ENCODE data around the gene FSTL3.
"Not testable (repeated sequence)": the region's sequence is repeated elsewhere in the genome, so short reads cannot be mapped to it uniquely, and the experiment has no call there.

Gene FSTL3

DNA sequence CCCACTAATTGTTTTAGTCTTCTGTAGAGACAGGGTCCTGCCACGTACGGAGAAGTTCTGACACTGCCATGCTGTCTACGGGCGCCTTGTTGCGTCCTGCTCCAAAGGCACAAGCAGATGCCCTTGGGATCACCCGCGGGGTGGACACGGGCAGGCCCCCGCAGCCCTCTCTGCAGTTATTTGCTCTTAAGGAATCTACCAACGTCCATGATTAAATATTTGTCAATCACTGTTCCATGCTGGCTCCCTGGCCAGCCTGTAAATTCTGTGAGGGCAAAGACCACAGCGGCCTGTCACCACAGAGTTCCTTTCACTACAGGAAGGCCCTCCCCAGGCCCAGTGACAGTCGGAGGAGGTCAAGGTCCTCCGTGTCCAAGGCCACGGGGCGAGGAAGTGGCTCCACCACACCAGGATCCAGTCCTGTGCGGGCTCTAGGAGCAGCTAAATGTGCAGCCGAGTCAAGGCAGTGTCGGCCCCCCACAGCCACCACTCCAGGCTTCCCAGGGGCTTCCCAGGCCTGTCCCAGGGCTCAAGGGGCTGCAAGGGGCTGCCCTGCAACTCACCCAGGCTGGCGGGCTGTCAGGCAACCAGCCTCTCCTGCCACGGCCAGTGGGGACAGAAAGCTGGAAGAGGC is 15.3 kb upstream of the FSTL3 start:
- in situ Hi-C loops (cut with HindIII; ENCODE audit: low sequenced_read_pairs) = no loop called here

DNA sequence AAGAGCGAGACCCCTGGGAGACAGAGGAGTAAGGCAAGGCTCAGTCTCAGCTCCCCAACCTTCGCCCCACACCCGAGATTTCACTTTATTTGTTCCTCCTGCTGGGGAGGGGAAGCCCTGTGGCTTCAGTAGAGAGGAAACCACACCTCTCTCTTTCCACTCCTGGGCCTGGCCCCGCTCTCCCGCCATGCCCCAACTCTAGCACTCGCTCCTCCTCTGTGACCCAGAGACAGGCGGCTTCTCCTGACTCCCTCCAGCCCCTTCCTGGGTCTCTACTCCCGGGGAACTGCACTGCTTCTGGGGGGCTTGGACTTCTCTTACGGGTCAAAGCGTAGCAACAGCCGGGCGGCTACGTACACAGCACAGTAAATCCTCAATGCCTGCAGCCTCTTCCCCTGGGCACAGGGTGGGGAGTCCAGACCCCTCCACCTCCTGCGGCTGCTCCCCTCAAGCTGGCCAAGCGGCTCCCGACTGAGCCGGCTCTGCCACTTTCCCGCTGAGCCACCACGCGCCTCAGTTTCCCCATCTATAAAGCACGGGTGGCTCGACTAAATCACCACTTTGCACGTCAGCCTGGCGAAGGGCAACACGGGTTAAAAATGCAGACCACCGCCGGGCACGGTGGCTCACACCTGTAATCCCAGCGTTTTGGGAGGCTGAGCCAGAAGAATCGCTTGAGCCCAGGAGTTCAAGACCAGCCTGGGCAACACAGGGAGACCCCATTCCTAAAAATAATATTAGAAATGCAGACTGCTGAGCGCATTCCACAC is 14.6 kb upstream of the FSTL3 start:
- in situ Hi-C loops (cut with HindIII; ENCODE audit: low sequenced_read_pairs) = no loop called here

DNA sequence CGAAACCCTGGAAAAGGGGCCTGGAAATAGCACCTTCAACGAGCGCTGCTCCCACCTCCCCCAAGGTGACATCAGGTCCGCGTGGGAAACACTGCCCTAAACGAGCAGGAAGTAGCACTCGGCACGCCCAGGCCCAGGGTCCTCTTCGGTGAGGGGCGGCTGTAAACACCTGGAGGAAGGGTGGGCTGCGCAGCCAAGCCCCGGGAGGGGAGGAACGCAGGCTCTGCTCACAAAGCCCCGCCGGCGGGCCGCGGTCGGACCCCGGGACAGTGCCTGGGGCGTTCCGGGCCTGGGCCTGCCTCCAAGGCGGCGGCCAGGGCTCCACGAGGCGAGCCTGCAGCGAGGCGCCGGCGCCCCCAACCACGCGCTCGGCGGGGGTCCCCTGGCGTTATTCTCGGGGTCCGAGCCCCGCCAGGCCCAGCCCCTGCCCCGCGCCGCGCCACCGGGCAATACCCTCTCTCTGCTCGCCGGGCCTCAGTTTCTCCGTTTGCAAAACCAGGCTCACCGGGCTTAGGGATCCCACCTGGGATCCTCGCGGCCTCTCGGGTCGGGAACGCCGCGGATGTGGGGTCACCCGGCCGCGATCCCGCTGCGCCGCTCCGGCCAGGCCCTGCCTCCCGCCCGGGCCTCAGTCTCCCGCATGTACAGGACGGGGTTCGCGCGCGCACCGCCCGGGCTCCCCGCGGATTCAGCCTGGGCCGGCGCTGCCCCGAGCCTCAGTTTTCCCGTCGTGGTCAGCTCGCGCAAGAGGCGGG is 13.8 kb upstream of the FSTL3 start:
- in situ Hi-C loops (cut with HindIII; ENCODE audit: low sequenced_read_pairs) = no loop called here

DNA sequence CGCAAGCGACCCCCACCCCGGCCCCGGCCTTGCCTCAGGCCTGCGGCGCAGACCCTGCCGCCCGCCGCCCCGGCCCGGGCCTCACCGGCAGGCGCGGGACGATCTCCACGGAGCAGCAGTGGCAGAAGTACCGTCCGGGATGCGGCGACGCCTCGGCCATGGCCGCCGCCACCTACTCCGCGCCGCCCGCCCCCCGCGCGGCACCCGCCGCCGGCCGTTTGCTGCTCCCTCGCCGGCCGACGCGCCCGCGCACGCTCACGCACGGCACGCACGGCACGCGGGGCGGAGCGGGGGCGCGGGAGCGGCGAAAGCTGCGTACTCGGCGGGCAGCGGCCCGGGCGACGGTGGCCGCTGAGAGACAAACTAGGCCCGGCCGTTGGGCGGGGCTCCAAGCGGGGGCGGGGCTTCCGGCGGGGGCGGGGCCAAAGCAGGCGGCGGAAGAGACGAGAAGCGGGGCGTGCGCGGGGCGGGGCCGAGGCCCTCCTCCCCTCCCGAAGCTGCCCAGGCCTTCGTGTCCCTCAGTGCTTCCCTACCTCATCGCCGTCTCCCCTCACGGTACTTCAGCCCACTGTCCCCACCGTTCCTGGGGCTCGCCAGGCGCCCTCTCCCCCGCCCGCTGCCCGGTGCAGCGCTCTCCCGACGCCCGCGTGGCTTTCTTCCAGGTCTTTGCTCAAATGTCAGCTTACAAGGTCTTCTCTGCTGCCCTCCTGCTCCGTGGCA is 13.1 kb upstream of the FSTL3 start, which contains the start of gene RNF126:
Gene RNF126, minus strand, starts transcription at position 253 of the 720 bp plus-strand sequence. Its CDS starts 93 bp downstream, at position 160.
- in situ Hi-C loops (cut with HindIII; ENCODE audit: low sequenced_read_pairs) = no loop called here

DNA sequence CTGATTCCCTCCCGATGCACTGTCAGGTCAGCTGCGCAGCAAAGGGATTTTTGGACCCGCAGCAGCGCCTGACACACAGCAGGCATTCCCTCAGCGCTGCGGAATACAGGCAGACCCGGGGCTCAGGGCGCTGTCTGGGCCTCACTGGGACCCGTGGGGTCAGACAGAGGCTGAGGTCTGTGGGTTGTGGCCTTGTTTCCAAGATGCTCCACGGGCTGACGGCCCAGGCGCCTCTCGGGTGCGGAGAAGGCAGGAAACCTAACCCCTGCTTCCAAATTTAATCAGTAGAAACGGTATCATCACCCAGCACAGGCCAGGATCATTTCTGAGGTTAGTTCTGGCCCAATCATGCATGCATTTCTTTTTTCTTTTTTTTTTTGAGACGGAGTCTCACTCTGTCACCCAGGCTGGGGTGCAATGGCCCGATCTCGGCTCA is 12.5 kb upstream of the FSTL3 start:
- in situ Hi-C loops (cut with HindIII; ENCODE audit: low sequenced_read_pairs) = no loop called here

DNA sequence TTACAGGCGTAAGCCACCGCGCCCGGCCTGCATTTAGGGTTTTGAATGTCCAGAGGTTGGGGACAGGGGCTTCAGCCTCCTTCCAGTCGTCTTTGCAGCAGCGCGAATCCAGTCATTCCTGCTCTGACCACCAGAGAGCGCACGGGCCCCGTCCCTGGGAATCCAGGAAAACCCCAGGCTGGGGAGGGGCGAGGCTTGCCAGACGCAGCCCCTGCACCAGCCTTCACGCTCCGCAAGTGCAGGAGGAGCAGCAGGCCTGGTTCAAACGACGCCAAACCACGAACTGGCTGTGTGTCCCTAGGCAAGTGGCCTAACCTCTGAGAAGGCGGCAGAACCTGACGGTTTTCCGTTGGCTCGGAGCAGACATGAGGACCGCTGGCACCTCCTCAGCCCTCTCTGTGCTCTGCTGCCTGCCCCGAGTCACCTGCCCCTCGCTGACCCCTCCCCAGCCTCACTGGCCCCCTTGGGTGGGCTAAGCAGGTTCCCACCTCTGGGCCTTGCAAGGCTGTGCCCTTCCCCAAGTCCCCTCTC is 11.2 kb upstream of the FSTL3 start:
- in situ Hi-C loops (cut with HindIII; ENCODE audit: low sequenced_read_pairs) = no loop called here

DNA sequence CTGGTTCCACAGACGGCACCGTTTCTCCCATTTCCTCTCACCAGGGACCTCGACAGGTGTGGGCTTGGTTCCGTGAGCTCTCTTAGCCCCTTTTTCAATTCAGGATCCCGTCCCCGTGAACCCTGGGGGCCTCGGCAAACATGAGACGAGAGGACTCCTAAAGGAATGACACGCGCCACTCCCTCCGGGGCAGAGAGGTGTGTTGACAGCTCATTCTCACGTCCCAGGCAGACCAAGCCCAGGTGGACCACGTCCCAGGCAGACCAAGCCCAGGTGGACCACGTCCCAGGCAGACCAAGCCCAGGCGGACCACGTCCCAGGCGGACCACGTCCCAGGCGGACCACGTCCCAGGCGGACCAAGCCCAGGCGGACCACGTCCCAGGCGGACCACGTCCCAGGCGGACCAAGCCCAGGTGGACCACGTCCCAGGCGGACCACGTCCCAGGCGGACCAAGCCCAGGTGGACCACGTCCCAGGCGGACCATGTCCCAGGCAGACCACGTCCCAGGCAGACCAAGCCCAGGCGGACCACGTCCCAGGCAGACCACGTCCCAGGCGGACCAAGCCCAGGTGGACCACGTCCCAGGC is 9.1 kb upstream of the FSTL3 start:
- in situ Hi-C loops (cut with HindIII; ENCODE audit: low sequenced_read_pairs) = not testable (repeated sequence)

DNA sequence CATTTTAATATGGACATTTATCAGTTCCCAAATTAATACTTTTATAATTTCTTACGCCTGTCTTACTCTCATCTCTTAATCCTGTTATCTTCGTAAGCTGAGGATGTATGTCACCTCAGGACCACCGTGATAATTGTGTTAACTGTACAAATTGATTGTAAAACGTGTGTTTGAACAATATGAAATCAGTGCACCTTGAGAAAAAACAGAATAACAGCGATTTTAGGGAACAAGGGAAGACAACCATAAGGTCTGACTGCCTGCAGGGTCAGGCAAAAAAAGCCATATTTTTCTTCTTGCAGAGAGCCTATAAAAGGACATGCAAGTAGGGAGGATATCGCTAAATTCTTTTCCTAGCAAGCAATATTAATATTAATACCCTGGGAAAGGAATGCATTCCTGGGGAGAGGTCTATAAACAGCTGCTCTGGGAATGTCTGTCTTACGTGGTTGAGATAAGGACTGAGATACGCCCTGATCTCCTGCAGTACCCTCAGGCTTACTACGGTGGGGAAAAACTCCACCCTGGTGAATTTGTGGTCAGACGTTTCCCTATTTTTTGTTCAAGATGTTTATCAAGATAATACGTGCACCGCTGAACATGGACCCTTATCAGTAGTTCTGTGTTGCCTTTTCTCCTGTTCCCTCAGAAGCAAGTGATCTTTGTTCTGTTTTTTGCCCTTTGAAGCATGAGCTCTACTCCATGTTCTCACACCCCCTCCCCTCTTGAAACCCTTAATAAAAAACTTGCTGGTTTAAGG is 7.3 kb upstream of the FSTL3 start:
- in situ Hi-C loops (cut with HindIII; ENCODE audit: low sequenced_read_pairs) = not testable (repeated sequence)

DNA sequence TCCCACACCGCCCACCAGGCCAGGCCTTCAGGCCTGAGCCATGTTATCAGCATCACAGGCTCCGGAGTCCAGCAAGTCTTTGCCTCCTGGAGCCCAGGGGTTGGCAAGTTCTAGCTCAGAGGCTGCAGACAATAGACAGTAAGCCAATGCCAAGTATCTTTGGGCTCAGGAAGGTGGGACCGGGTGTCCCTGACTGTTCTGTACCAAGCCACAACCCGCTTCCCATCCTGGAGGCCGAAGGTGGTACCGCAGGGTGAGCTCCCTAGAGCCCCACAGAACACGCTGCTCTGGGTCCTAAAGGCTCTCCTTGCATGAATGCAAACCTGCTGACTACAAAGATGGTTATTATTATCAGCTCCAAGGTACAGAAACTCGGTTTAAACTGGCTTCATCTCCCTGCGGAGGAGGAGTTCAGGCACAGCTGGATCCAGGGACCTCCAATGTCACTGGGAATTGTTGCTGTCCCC is 5.5 kb upstream of the FSTL3 start:
- in situ Hi-C loops (cut with HindIII; ENCODE audit: low sequenced_read_pairs) = no loop called here

DNA sequence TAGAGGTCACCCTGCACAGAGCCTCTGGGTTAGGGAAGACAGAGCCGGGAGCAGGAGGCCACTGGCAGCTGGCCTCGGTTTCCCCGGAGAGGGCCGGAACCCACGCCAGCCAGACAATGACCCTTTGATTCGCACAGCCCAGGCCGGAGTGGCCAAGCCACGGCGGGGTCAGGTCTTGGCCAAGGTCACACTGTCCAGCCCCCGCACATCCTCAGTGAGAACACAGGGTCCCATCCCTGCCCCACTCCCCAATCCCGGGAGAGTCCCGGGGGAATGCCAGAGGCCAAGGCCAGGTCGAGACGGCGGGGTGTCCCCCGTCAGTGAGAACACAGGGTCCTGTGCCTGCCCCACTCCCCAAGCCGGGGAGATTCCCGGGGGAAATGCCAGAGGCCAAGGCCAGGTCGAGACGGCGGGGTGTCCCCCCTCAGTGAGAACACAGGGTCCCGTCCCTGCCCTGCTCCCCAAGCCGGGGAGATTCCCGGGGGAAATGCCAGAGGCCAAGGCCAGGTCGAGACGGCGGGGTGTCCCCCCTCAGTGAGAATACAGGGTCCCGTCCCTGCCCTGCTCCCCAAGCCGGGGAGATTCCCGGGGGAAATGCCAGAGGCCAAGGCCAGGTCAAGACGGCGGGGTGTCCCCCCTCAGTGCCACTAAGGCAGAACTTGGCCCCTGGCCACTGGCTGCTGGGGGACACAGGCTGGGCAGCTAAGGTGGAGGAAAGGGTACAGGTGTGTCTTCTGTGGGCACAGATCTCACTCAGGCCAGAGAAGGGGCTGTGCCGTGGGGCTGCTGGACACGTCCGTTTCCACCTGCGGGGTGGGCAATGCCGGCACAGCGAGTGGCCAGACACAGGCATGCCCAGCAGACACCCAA is 1.7 kb upstream of the FSTL3 start:
- in situ Hi-C loops (cut with HindIII; ENCODE audit: low sequenced_read_pairs) = no loop called here

DNA sequence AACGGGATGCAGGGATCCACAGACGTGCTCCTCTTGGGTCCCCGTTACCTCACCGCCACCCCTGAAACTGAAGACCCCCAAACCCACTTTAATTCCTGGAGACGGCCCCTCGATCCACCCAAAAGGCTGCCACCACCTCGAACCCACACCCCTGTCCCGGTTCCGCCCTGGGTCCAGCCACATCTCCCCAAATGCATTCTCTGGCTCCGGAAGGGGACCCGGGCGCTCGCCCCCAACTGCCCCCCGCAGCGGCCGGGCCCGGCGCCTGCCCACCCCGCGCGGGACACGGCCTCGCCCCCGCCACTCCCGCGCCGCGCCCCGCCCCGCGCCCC is 219 bp upstream of the FSTL3 start:
- in situ Hi-C loops (cut with HindIII; ENCODE audit: low sequenced_read_pairs) = no loop called here

DNA sequence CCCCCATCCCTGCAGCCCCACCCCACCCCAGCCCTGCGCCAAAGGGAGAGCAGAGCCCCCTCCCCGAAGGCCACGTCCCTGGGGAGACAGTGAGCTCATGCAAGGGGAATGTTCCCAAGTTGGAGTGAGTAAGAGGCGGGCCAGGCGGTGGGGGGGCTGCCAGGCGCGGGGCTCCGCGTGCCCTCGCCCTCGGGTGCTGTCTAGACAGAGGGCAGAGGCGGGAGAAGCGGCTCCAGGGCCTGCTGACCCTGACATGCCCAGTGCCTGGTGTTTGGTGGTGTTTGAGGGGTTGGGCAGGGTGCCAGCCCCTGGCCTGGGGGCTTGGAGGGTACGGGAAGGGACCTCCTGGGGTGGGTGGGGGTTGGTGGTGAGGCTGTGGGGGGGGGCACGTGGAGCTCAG is 1.0 kb downstream of the FSTL3 start:
- in situ Hi-C loops (cut with HindIII; ENCODE audit: low sequenced_read_pairs) = no loop called here

DNA sequence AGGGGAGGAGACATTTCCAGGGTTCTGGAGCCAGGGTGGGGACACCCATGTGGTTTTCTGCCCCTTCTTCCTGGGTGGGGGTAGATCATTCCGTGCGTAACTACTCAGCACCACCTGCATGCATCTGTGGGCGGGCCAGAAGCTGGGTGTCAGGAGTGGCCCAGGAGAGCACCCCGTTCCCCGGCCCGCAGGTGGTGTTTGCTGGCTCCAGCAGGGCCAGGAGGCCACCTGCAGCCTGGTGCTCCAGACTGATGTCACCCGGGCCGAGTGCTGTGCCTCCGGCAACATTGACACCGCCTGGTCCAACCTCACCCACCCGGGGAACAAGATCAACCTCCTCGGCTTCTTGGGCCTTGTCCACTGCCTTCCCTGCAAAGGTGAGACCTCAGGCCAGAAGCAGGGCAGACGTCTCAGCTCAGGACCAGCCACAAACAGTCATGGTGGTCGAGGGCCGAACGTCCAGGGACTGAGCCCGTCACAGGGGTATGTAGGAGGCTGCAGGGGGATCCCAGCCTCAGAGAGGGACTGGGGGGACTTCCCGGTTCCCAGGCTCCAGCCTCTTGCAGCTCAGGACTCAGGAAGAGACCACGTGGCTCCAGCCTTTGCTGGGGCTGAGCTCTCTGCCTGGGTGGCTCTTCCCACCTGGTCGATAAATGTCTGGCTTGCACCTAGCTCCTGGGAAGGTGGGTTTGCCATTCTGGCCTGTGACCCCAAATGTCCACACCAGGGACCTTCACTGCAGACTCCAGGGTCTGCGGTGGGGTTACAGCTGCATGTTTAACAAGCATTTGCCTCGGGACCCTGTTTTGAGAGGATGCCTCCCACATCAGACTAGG is 1.6 kb downstream of the FSTL3 start:
- in situ Hi-C loops (cut with HindIII; ENCODE audit: low sequenced_read_pairs) = no loop called here

DNA sequence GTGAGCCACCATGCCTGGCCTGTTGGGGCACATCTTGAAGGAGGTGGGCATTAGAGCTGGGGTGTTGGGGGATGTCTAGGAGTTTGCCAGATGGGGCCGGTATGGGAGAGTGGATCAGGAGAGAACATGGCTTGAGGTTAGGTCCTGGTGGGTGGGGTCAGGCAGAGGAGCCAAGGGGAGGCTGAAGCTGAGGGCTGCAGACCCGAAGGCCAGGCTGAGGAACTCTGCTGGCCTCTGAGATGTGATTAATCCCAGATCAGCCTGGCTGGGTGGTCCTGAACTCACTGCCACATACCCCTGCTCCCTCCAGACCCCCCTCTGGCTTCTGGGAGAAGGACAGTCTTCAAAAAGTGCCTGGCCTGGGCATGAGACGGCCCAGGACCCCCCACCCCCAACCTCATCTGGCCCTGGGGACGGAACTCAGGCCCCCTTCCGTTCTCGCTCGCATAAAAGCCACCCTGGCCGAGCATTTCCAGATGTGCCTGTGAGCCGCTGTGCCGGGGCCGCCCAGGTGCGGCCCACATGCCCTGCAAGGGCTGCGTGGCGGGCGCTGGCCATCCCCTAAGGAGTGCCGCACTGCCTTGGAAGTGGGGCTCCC is 2.7 kb downstream of the FSTL3 start:
- in situ Hi-C loops (cut with HindIII; ENCODE audit: low sequenced_read_pairs) = no loop called here

DNA sequence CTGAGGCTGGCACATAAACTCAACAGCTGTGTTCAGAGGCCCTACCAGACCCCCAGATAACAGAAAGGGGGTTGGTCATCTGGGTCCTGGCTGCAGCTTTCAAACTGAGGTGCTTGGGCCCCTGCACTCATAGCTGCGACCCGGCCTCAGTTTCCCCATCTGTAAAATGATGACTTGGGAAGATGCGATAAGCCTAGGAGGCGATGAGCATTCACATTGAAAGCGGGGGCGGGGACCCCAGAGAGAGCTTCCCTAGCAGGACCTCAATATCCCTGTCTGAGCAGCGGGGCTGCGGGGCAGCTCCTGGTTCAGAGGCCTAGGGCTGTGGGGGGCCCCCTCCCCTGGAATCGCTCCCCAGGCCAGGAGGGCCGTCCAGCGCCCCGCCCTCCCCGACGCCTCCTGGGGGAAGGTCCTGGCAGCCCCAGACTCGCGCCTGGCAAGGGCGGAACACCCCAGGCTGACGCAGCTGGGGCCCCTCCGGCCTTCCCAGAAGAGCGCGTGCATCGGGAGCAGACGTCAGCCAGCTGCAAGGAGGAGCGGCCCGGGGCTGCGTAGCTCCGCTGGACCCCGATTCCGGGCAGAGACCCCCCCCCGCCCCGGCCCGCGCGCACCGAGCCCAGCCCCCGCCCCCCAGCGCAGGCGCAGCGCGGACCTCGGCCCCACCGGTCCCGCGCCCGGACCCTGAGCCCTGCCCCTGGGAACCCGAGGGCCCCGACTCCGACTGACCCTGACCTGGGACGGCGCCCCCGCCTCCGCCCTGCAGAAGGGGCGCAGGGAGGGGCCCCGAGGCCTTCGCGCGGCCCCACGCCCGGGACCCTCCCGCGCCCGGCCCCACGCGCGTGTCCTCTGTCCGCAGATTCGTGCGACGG is 3.5 kb downstream of the FSTL3 start:
- in situ Hi-C loops (cut with HindIII; ENCODE audit: low sequenced_read_pairs) = no loop called here

DNA sequence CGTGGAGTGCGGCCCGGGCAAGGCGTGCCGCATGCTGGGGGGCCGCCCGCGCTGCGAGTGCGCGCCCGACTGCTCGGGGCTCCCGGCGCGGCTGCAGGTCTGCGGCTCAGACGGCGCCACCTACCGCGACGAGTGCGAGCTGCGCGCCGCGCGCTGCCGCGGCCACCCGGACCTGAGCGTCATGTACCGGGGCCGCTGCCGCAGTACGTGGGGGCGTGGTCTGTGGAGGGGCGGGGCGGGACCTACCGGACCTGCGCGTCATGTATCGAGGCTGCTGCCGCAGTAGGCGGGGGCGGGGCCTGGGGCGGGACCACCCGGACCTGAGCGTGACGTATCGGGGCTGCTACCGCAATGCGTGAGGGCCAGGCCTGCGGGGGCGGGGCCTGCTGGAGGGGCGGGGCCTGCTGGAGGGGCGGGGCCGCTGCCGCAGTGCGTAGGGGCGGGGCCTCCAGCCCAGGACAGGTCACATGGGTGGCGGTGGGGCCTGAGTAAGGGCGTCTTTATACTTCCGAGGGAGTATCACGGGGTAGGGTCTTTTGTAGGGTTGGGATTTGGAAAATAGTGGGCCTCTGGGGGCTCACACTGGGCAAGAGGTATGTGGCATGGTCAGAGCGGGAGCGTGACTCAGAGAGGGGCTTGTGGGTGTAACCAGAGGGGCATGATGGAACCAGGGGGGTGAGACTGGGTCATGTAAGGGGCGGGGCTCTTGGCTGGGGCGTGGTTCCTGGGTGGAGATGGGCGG is 4.3 kb downstream of the FSTL3 start:
- in situ Hi-C loops (cut with HindIII; ENCODE audit: low sequenced_read_pairs) = no loop called here
